ENCODE results near the gene DGKZ.

Gene DGKZ

GRCh38 chr11:46408407-46408986 is 61.2 kb downstream of the DGKZ start:
- TF ChIP-seq POLR2A (IDR thresholded peaks at IDR 0.05; ENCODE audit: low read depth, low read length) = no peak
- FAIRE-seq = no peak
- DNase-seq (ENCODE audit: insufficient read length, low spot score) = no peak

- FAIRE-seq (no peak), DNase-seq (ENCODE audit: insufficient read length, low spot score) (no peak)
- no peak for TF ChIP-seq POLR2A (IDR thresholded peaks at IDR 0.05; ENCODE audit: low read depth, low read length)
These were observed 62.8 kb downstream of the DGKZ start for GRCh38 chr11:46410021-46410420.

- FAIRE-seq = no peak
- no peak for TF ChIP-seq POLR2A (IDR thresholded peaks at IDR 0.05; ENCODE audit: low read depth, low read length)
- no peak for DNase-seq (ENCODE audit: insufficient read length, low spot score)
These were observed 66.7 kb downstream of the DGKZ start for GRCh38 chr11:46413760-46414465.

- FAIRE-seq = no peak
- TF ChIP-seq POLR2A (IDR thresholded peaks at IDR 0.05; ENCODE audit: low read depth, low read length) = no peak
- no peak for DNase-seq (ENCODE audit: insufficient read length, low spot score)
These were observed 67.2 kb downstream of the DGKZ start for GRCh38 chr11:46414466-46414796.

- no peak for FAIRE-seq
- no peak for DNase-seq (ENCODE audit: insufficient read length, low spot score)
- TF ChIP-seq POLR2A (IDR thresholded peaks at IDR 0.05; ENCODE audit: low read depth, low read length) = no peak
These were observed 67.6 kb downstream of the DGKZ start for GRCh38 chr11:46414879-46415278.

GRCh38 chr11:46417711-46418110 is 70.4 kb downstream of the DGKZ start:
- DNase-seq (ENCODE audit: insufficient read length, low spot score) (no peak), FAIRE-seq (no peak)
- TF ChIP-seq POLR2A (IDR thresholded peaks at IDR 0.05; ENCODE audit: low read depth, low read length) = no peak

GRCh38 chr11:46418751-46419150 is 71.5 kb downstream of the DGKZ start:
- DNase-seq (ENCODE audit: insufficient read length, low spot score) (no peak), FAIRE-seq (no peak)
- TF ChIP-seq POLR2A (IDR thresholded peaks at IDR 0.05; ENCODE audit: low read depth, low read length) = no peak

GRCh38 chr11:46420513-46420912 is 73.2 kb downstream of the DGKZ start:
- FAIRE-seq = no peak

GRCh38 chr11:46421257-46421880 is 74.1 kb downstream of the DGKZ start:
- no peak for TF ChIP-seq POLR2A (IDR thresholded peaks at IDR 0.05; ENCODE audit: low read depth, low read length)
- DNase-seq (ENCODE audit: insufficient read length, low spot score) (no peak), FAIRE-seq (no peak)

More at GRCh38 chr11:46420513-46420912, 73.2 kb downstream of the DGKZ start:
- DNase-seq (ENCODE audit: insufficient read length, low spot score) = no peak
- TF ChIP-seq POLR2A (IDR thresholded peaks at IDR 0.05; ENCODE audit: low read depth, low read length) = no peak

GRCh38 chr11:46422588-46422987 is 75.3 kb downstream of the DGKZ start:
- no peak for TF ChIP-seq POLR2A (IDR thresholded peaks at IDR 0.05; ENCODE audit: low read depth, low read length)
- FAIRE-seq (no peak), DNase-seq (ENCODE audit: insufficient read length, low spot score) (no peak)

- FAIRE-seq (no peak), DNase-seq (ENCODE audit: insufficient read length, low spot score) (no peak)
- TF ChIP-seq POLR2A (IDR thresholded peaks at IDR 0.05; ENCODE audit: low read depth, low read length) = no peak
These were observed 79.1 kb downstream of the DGKZ start for GRCh38 chr11:46426233-46426991.

GRCh38 chr11:46427364-46427763 is 80.1 kb downstream of the DGKZ start:
- TF ChIP-seq POLR2A (IDR thresholded peaks at IDR 0.05; ENCODE audit: low read depth, low read length) = no peak
- FAIRE-seq (no peak), DNase-seq (ENCODE audit: insufficient read length, low spot score) (no peak)

GRCh38 chr11:46429717-46430116 is 82.5 kb downstream of the DGKZ start:
- TF ChIP-seq POLR2A (IDR thresholded peaks at IDR 0.05; ENCODE audit: low read depth, low read length) = no peak
- FAIRE-seq = no peak
- DNase-seq (ENCODE audit: insufficient read length, low spot score) = no peak
